MM.1S (cell line): ENCODE data around the gene PRSS38.

Source experiments
- DNase-seq: peaks from one replicate; pipeline ENCODE4 v3.0.0-alpha.2; 2015
- H2AFZ ChIP-seq: fragments of 300-600 bp; sonication (generic); 2 replicates; pipeline ENCODE4 v1.6.0; 2016; ENCODE audit warnings: antibody characterized with exemption, low read length
- H3F3A ChIP-seq: fragments of 300-600 bp; sonication (generic); 2 replicates; pipeline ENCODE4 v1.6.1; 2016; ENCODE audit warnings: mild to moderate bottlenecking, antibody characterized with exemption, low read length, moderate library complexity, mixed read lengths; ENCODE audit not compliant: insufficient read depth
- H3K27ac ChIP-seq: fragments of 300-600 bp; sonication (generic); 2 replicates; pipeline ENCODE4 v1.5.1; 2016; ENCODE audit warnings: mild to moderate bottlenecking, low read length
- H3K27me3 ChIP-seq: fragments of 300-600 bp; sonication (generic); replicated peaks from 2 replicates; pipeline ENCODE4 v1.6.0; 2016; ENCODE audit warnings: low read length; ENCODE audit not compliant: insufficient read depth
- H3K36me3 ChIP-seq: fragments of 300-600 bp; sonication (generic); replicated peaks from 2 replicates; pipeline ENCODE4 v1.6.1; 2016; ENCODE audit warnings: mild to moderate bottlenecking, low read length, mixed read lengths; ENCODE audit not compliant: insufficient read depth
- H3K4me1 ChIP-seq: fragments of 300-600 bp; sonication (generic); 2 replicates; pipeline ENCODE4 v1.6.1; 2016; ENCODE audit warnings: low read length, mixed read lengths
- H3K4me2 ChIP-seq: fragments of 300-600 bp; sonication (generic); 2 replicates; pipeline ENCODE4 v1.6.0; 2016; ENCODE audit warnings: low read depth, low read length
- H3K4me3 ChIP-seq: fragments of 300-600 bp; sonication (generic); 2 replicates; pipeline ENCODE4 v1.5.1; 2016; ENCODE audit warnings: low read length, mixed read lengths
- H3K79me2 ChIP-seq: fragments of 300-600 bp; sonication (generic); 2 replicates; pipeline ENCODE4 v1.6.1; 2016; ENCODE audit warnings: mixed run types, low read length, mixed read lengths
- H3K9ac ChIP-seq: fragments of 300-600 bp; sonication (generic); 2 replicates; pipeline ENCODE4 v1.6.1; 2016; ENCODE audit warnings: low read length, mixed read lengths
- H3K9me2 ChIP-seq: fragments of 300-600 bp; sonication (generic); replicated peaks from 2 replicates; pipeline ENCODE4 v1.6.1; 2016; ENCODE audit warnings: mild to moderate bottlenecking, low read length, mixed read lengths; ENCODE audit not compliant: insufficient read depth
- H3K9me3 ChIP-seq: fragments of 300-600 bp; sonication (generic); replicated peaks from 2 replicates; pipeline ENCODE4 v1.6.1; 2016; ENCODE audit warnings: mild to moderate bottlenecking, low read length, mixed read lengths; ENCODE audit not compliant: insufficient read depth
- H4K20me1 ChIP-seq: fragments of 300-600 bp; sonication (generic); 2 replicates; pipeline ENCODE4 v1.6.1; 2016; ENCODE audit warnings: mild to moderate bottlenecking, low read length, moderate library complexity, mixed read lengths; ENCODE audit not compliant: insufficient read depth
- CTCF ChIP-seq: fragments of 300-600 bp; sonication (generic); IDR thresholded peaks from 2 replicates; pipeline ENCODE4 v1.5.1; 2016; ENCODE audit warnings: antibody characterized with exemption, low read length, mixed read lengths
- EZH2 ChIP-seq: fragments of 300-600 bp; sonication (generic); optimal IDR thresholded peaks from 2 replicates; pipeline ENCODE3; 2017; ENCODE audit warnings: low read depth, mild to moderate bottlenecking, antibody characterized with exemption, low read length, mixed read lengths
- EZH2phosphoT487 ChIP-seq: fragments of 300-600 bp; sonication (generic); IDR thresholded peaks from 2 replicates; pipeline ENCODE4 v1.6.1; 2018; ENCODE audit warnings: antibody characterized with exemption, low read length

Gene PRSS38

DNA sequence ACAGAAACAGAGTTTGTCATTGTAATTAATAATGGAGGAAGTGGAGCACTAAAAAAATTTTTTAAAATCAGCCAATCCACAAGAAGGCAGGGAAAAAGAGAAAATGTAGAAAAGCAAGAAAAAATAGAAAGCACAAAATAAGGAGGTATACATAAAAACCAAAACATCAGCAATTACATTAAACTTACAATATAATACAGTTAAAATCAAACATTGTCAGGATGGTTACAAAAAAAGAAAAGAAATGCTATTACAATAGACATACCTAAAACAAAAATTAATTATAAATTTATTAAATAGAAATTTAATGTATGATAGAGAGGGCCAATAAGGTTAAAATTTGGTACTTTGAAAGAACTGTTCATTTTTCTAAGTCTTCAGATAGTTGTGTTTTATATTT, 38.7 kb downstream of the PRSS38 start:
- Histone ChIP-seq H3K4me2 (no peak overlapping the region), H3K9ac (no peak overlapping the region), H3K4me3 (no peak overlapping the region), H3K36me3 (no peaks in the 10 kb centered on the region), H3K27ac (no peak overlapping the region), H3K4me1 (no peaks in the 10 kb centered on the region), H2AFZ (no peak overlapping the region), H3K27me3 (no peaks in the 10 kb centered on the region), H3K9me2 (no peaks in the 10 kb centered on the region), H3K9me3 (no peaks in the 10 kb centered on the region), H4K20me1 (no peaks in the 10 kb centered on the region), H3F3A (no peaks in the 10 kb centered on the region), H3K79me2 (no peaks in the 10 kb centered on the region)
- TF ChIP-seq EZH2phosphoT487 (no peak), CTCF (no peak), EZH2 (no peak)
- no peak for DNase-seq

- no peak overlapping the region for H3K4me2 ChIP-seq
- no peaks in the 10 kb centered on the region for H3K4me1 ChIP-seq
- no peaks in the 10 kb centered on the region for H4K20me1 ChIP-seq
- H3K79me2 ChIP-seq: no peaks in the 10 kb centered on the region
- no peak overlapping the region for H2AFZ ChIP-seq
- no peak overlapping the region for H3K4me3 ChIP-seq
- no peaks in the 10 kb centered on the region for H3K27me3 ChIP-seq
- H3K9me2 ChIP-seq: no peaks in the 10 kb centered on the region
- H3F3A ChIP-seq: no peaks in the 10 kb centered on the region
- no peak for DNase-seq
- H3K9me3 ChIP-seq: no peaks in the 10 kb centered on the region
- H3K27ac ChIP-seq: no peak overlapping the region
- H3K36me3 ChIP-seq: no peaks in the 10 kb centered on the region
- TF ChIP-seq EZH2 (no peak), CTCF (no peak), EZH2phosphoT487 (no peak)
- no peak overlapping the region for H3K9ac ChIP-seq
Measured at GRCh38 chr1:227855687-227856086, 40.2 kb downstream of the PRSS38 start.

- Histone ChIP-seq H3K4me1 (no peaks in the 10 kb centered on the region), H3K79me2 (no peaks in the 10 kb centered on the region), H2AFZ (no peak overlapping the region)
Measured at GRCh38 chr1:227856147-227856858, 40.8 kb downstream of the PRSS38 start.

More at GRCh38 chr1:227856147-227856858, 40.8 kb downstream of the PRSS38 start:
- no peak for DNase-seq
- Histone ChIP-seq H3F3A (no peaks in the 10 kb centered on the region), H3K9me2 (no peaks in the 10 kb centered on the region), H3K27me3 (no peaks in the 10 kb centered on the region), H3K9me3 (no peaks in the 10 kb centered on the region), H3K4me2 (no peak overlapping the region), H3K36me3 (no peaks in the 10 kb centered on the region), H3K4me3 (no peak overlapping the region), H3K9ac (no peak overlapping the region), H4K20me1 (no peaks in the 10 kb centered on the region), H3K27ac (no peak overlapping the region)
- TF ChIP-seq EZH2phosphoT487 (no peak), CTCF (no peak), EZH2 (no peak)
